ENCODE measurements around the gene MMRN2. TPM values are rescaled to one million over a fixed set of nuclear protein-coding genes. Genes with fewer than 3 reads are reported as not detected.
A peak's percentile ranks its signal among the peaks of the same experiment; 100 is the strongest.

The MMRN2 gene
- total and polyA plus RNA-seq, 2 of the 8 experiments (the other 6 are each of a cell fraction or from before 2014, with no cell fraction given): 1.2 TPM

DNA sequence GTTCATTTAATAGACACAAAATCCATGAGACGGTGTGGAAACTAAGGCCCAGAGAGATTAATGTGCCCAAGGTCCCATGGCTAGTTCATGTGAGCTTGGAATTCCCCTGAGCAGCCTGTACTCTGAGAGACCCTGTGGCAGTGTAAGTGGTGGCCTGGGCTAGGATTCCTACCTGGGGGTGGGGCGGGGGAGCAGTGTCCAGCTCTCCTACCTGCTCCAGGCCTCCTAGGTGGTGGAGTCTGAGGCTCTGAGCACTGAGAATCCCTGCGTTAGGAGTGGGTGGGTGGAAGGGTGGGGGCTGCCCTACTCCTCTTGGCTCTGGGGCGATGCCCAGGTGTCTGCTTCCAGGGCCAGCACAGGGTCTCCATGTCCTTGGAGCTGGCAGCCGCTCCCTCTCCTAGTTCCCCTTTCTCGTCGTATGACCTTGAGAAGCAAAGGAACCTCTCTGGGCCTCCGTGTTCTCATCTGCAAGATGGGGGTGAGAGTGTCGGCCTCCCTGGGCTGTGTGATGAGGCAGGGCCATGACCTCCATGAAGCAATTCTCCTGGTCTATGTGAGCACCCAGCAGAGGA lies 3.5 kb upstream of the MMRN2 start:
- DNase-seq (ENCODE audit: low read depth in 1 of 2, low spot score in 2 of 2): no peak

More for the DNA sequence above, 3.5 kb upstream of the MMRN2 start:
- Histone ChIP-seq H3K23ac (ENCODE audit: insufficient read length) (no peak overlapping the region), H3K36me3 (ENCODE audit: control insufficient read depth in 2 of 4, insufficient read depth in 4 of 4, low read length in 3 of 4) (no peaks in the 10 kb centered on the region), H3K4me2 (ENCODE audit: insufficient read depth in 1 of 2, low read depth in 2 of 2, low read length in 2 of 2) (no peak overlapping the region), H3K18ac (ENCODE audit: extremely low read depth, low read length) (0 out of 2 replicates have a peak overlapping the region, but pooled peaks have one; percentile 26), H3K14ac (ENCODE audit: insufficient read length) (no peak overlapping the region), H3K4me3 (ENCODE audit: extremely low read depth in 1 of 4, insufficient read depth in 2 of 4, low read depth in 3 of 4, low read length in 4 of 4) (no peak overlapping the region), H3K9ac (replicated peaks in 1 of 4; ENCODE audit: extremely low read depth in 1 of 4, low read depth in 3 of 4, low read length in 3 of 4) (no peak overlapping the region), H3K4ac (replicated peaks; ENCODE audit: insufficient read length, low read depth, low read length) (peak overlapping the region; percentile 80), H3K23me2 (ENCODE audit: low read depth, low read length) (no peaks in the 10 kb centered on the region), H3K79me2 (ENCODE audit: control insufficient read depth in 1 of 2, insufficient read depth in 2 of 2, low read length in 2 of 2) (no peaks in the 10 kb centered on the region), H2AFZ (ENCODE audit: low read length) (0 out of 2 replicates have a peak overlapping the region, but pooled peaks have one; percentile 28), H2AK5ac (ENCODE audit: low read depth, low read length) (peak overlapping the region; percentile 88; the same call in 1 of the 2 replicates), H4K8ac (ENCODE audit: extremely low read depth, insufficient read depth, low read length) (peak overlapping the region; percentile 90; the same call in 1 of the 2 replicates), H3K9me3 (ENCODE audit: insufficient read depth in 2 of 2, low read depth in 1 of 2, low read length in 1 of 2) (no peaks in the 10 kb centered on the region), H2BK120ac (replicated peaks; ENCODE audit: low read depth, low read length) (peak overlapping the region; percentile 30), H3K79me1 (ENCODE audit: low read depth, low read length) (no peaks in the 10 kb centered on the region), H4K5ac (ENCODE audit: insufficient read length, low read depth, low read length) (no peak overlapping the region), H2BK12ac (ENCODE audit: low read depth, low read length) (peak overlapping the region; percentile 98), H3K27me3 (replicated peaks in 1 of 4; ENCODE audit: control insufficient read depth in 3 of 4, extremely low read depth in 1 of 4, insufficient read depth in 3 of 4, low read length in 3 of 4) (no peaks in the 10 kb centered on the region), H2BK15ac (ENCODE audit: low read length) (peak overlapping the region; percentile 99), H3K27ac (ENCODE audit: low read depth, low read length) (no peak overlapping the region; the same call in 1 of the 2 replicates), H3K4me1 (replicated peaks in 1 of 4; ENCODE audit: control insufficient read depth in 3 of 4, insufficient read depth in 4 of 4, low read length in 3 of 4) (peaks cover 10 to 41% (median 28%) of the 10 kb centered on the region in 4 experiments), H4K20me1 (replicated peaks in 1 of 2; ENCODE audit: control insufficient read depth in 1 of 2, insufficient read depth in 2 of 2, low read length in 2 of 2) (no peaks in the 10 kb centered on the region), H4K91ac (replicated peaks; ENCODE audit: insufficient read length, low read length) (peak overlapping the region; percentile 87), H2BK20ac (ENCODE audit: low read length) (peak overlapping the region; percentile 97; the same call in 1 of the 2 replicates), H3K56ac (replicated peaks; ENCODE audit: insufficient read length, low read depth, low read length) (no peak overlapping the region), H2BK5ac (ENCODE audit: low read depth, low read length) (peak overlapping the region; percentile 99)
- FAIRE-seq: no peak
- no peak for TF ChIP-seq JUN (IDR thresholded peaks at IDR 0.05; ENCODE audit: low read depth, low read length)
- TF ChIP-seq TAF1 (IDR thresholded peaks at IDR 0.05; ENCODE audit: low read depth, low read length): 0 out of 2 replicates have a peak, but pooled peaks have one; percentile 7
- ChIA-PET CTCF (ENCODE audit: partially characterized antibody) (interaction anchor here (0.7 to 22.5 kb wide), 17 partner anchors 9 to 294 kb away, joined by 3 to 975 read pairs (median 5); partner anchors contain the start of genes MMRN2 and SNCG), POLR2A (ENCODE audit: partially characterized antibody) (interaction anchor here (0.7 to 2.2 kb wide), 8 partner anchors 9 to 131 kb away, joined by 3 to 14 read pairs (median 3); no protein-coding TSS in a partner anchor)
- WGBS, 2 experiments (ENCODE audit: extremely low coverage in 1 of 2, insufficient coverage in 1 of 2, insufficient read length in 1 of 2, insufficient replicate concordance in 2 of 2, low coverage in 1 of 2, low lambda C conversion rate in 2 of 2, missing lambda C conversion rate in 1 of 2): 79% methylated on average over 9 of the region's 9 CpGs; no CpG with 5 or more reads in 1 of the 2 experiments
